Measurements from ENCODE around the gene ARID4B.

The ARID4B gene

GRCh38 chr1:235128456-235129328 is 199.3 kb downstream of the ARID4B start, which contains the start of gene TOMM20:
TSS of gene TOMM20 (minus strand) at chr1:235128837. CDS start at chr1:235128715, 122 bp downstream.
- TF ChIP-seq, protein P1, sequence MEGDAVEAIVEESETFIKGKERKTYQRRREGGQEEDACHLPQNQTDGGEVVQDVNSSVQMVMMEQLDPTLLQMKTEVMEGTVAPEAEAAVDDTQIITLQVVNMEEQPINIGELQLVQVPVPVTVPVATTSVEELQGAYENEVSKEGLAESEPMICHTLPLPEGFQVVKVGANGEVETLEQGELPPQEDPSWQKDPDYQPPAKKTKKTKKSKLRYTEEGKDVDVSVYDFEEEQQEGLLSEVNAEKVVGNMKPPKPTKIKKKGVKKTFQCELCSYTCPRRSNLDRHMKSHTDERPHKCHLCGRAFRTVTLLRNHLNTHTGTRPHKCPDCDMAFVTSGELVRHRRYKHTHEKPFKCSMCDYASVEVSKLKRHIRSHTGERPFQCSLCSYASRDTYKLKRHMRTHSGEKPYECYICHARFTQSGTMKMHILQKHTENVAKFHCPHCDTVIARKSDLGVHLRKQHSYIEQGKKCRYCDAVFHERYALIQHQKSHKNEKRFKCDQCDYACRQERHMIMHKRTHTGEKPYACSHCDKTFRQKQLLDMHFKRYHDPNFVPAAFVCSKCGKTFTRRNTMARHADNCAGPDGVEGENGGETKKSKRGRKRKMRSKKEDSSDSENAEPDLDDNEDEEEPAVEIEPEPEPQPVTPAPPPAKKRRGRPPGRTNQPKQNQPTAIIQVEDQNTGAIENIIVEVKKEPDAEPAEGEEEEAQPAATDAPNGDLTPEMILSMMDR (IDR thresholded peaks at IDR 0.05; ENCODE audit: unreplicated experiment in 3 of 3): no peak

DNA sequence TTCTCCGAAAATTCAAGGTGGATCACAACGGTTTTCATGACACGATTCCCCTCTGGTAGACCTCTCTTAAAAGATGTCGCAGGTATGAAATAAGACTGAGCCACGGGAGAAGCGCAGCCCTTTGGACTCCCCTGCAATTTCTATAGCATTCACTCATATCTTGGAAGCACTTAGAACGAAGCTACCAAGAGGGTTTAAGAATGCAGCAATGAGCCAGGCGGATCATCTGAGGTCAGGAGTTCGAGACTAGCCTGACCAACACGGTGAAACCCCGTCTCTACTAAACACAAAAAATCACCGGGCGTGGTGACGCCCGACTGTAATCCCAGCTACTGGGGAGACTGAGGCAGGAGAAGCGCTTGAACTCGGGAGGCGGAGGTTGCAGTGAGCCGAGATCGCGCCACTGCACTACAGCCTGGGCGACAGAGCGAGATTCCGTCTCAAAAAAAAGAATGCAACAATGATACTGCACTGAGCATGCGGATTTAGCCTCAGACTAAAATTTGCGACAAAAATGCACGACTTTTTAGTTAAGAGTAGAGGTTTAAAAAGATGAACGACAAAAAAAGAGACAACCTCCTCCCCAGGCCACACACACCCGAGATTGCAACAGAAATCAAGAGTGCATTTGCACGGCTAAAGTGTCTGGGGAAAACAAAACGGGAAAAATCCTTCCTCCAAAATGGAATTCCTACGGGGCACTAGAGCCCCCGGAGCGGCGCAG is 200.1 kb downstream of the ARID4B start:
- Mint-ChIP-seq H3K4me1 (peaks cover 29% of the 10 kb centered on the region), H3K4me3 (peak overlapping the region; percentile 93 to 99 (median 99)), H3K36me3 (ENCODE audit: low read depth) (peaks cover 40% of the 10 kb centered on the region), H3K9me3 (no peaks in the 10 kb centered on the region), H3K27me3 (ENCODE audit: low read depth) (no peaks in the 10 kb centered on the region), H3K27ac (peak overlapping the region; percentile 97 to 99 (median 99))
- TF ChIP-seq, protein P1 (IDR thresholded peaks at IDR 0.05; ENCODE audit: unreplicated experiment in 3 of 3): no peak

More at GRCh38 chr1:235128456-235129328, 199.3 kb downstream of the ARID4B start, which contains the start of gene TOMM20:
- H3K4me1 Mint-ChIP-seq: peaks cover 25% of the 10 kb centered on the region
- no peaks in the 10 kb centered on the region for H3K27me3 Mint-ChIP-seq (ENCODE audit: low read depth)
- H3K4me3 Mint-ChIP-seq: peak within 1 kb of the TSS; percentile 93 to 99 (median 99)
- H3K27ac Mint-ChIP-seq: peak within 1 kb of the TSS; percentile 97 to 99 (median 99)
- H3K36me3 Mint-ChIP-seq (ENCODE audit: low read depth): peaks cover 44% of the 10 kb centered on the region
- H3K9me3 Mint-ChIP-seq: no peaks in the 10 kb centered on the region

- no peaks in the 10 kb centered on the region for H3K9me3 Mint-ChIP-seq
- H3K4me1 Mint-ChIP-seq: peaks cover 33% of the 10 kb centered on the region
- H3K27ac Mint-ChIP-seq: peak overlapping the region; percentile 97 to 99 (median 99)
- peak overlapping the region; percentile 93 to 99 (median 99) for H3K4me3 Mint-ChIP-seq
- H3K36me3 Mint-ChIP-seq (ENCODE audit: low read depth): peaks cover 38% of the 10 kb centered on the region
- H3K27me3 Mint-ChIP-seq (ENCODE audit: low read depth): no peaks in the 10 kb centered on the region
- TF ChIP-seq, protein P1 (IDR thresholded peaks at IDR 0.05; ENCODE audit: unreplicated experiment in 3 of 3): no peak
Observed at GRCh38 chr1:235127203-235127602, 200.8 kb downstream of the ARID4B start.

GRCh38 chr1:235124665-235125064 is 203.3 kb downstream of the ARID4B start:
- H3K27me3 Mint-ChIP-seq (ENCODE audit: low read depth): no peaks in the 10 kb centered on the region
- no peaks in the 10 kb centered on the region for H3K9me3 Mint-ChIP-seq
- TF ChIP-seq, protein P1 (IDR thresholded peaks at IDR 0.05; ENCODE audit: unreplicated experiment in 3 of 3): no peak
- peaks cover 41% of the 10 kb centered on the region for H3K36me3 Mint-ChIP-seq (ENCODE audit: low read depth)
- peaks cover 34% of the 10 kb centered on the region for H3K4me1 Mint-ChIP-seq
- H3K4me3 Mint-ChIP-seq: peak overlapping the region; percentile 61 to 82 (median 72)
- H3K27ac Mint-ChIP-seq: no peak overlapping the region

DNA sequence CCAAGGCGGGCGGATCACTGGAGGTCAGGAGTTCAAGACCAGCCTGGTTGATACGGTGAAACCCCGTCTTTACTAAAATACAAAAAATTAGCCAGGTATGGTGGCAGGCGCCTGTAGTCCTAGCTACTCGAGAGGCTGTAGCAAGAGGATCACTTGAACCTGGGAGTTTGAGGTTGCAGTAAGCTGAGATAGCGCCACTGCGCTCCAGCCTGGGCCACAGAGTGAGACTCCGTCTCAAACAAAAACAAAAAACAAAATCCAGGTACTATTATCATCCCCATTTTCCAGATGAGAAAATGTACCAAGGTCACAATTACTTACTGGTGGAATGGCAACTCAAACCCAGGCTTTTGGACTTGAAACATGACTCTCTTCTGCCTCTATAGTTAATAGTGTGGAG is 203.9 kb downstream of the ARID4B start:
- H3K36me3 Mint-ChIP-seq (ENCODE audit: low read depth): peaks cover 47% of the 10 kb centered on the region
- TF ChIP-seq, protein P1 (IDR thresholded peaks at IDR 0.05; ENCODE audit: unreplicated experiment in 3 of 3): no peak
- no peak overlapping the region for H3K27ac Mint-ChIP-seq
- H3K4me3 Mint-ChIP-seq: peak overlapping the region; percentile 61 to 82 (median 72)
- H3K9me3 Mint-ChIP-seq: no peaks in the 10 kb centered on the region
- H3K4me1 Mint-ChIP-seq: peaks cover 34% of the 10 kb centered on the region
- H3K27me3 Mint-ChIP-seq (ENCODE audit: low read depth): no peaks in the 10 kb centered on the region

Data from nephron (organoid).